ENCODE results near the gene TCERG1.

The TCERG1 gene

GRCh38 chr5:146482775-146483174, 35.6 kb downstream of the TCERG1 start:
- TF ChIP-seq EP300 (IDR thresholded peaks at IDR 0.05; ENCODE audit: borderline replicate concordance): no peak
- TF ChIP-seq TEAD4 (IDR thresholded peaks at IDR 0.05): no peak
- no peak for TF ChIP-seq CREB1 (IDR thresholded peaks at IDR 0.05; ENCODE audit: low read depth)
- TF ChIP-seq REST (IDR thresholded peaks at IDR 0.05; ENCODE audit: low read depth): no peak
- TF ChIP-seq MAX (IDR thresholded peaks at IDR 0.05): no peak
- no peak for TF ChIP-seq ZBTB7A (IDR thresholded peaks at IDR 0.05; ENCODE audit: low read depth)
- TF ChIP-seq TCF12 (IDR thresholded peaks at IDR 0.05; ENCODE audit: low read depth): no peak
- TF ChIP-seq USF1 (IDR thresholded peaks at IDR 0.05): no peak
- TF ChIP-seq YY1 (IDR thresholded peaks at IDR 0.05; ENCODE audit: low read depth): no peak

GRCh38 chr5:146484714-146485391, 37.7 kb downstream of the TCERG1 start:
- TF ChIP-seq MAX (IDR thresholded peaks at IDR 0.05) (no peak), EP300 (IDR thresholded peaks at IDR 0.05; ENCODE audit: borderline replicate concordance) (no peak), ZBTB7A (IDR thresholded peaks at IDR 0.05; ENCODE audit: low read depth) (no peak), TEAD4 (IDR thresholded peaks at IDR 0.05) (no peak), FOXM1 (IDR thresholded peaks at IDR 0.05; ENCODE audit: borderline replicate concordance, low read depth) (no peak), TAF1 (IDR thresholded peaks at IDR 0.05; ENCODE audit: low read depth) (no peak), REST (IDR thresholded peaks at IDR 0.05; ENCODE audit: low read depth) (no peak), EGR1 (IDR thresholded peaks at IDR 0.05) (no peak), USF1 (IDR thresholded peaks at IDR 0.05) (no peak), TCF12 (IDR thresholded peaks at IDR 0.05; ENCODE audit: low read depth) (no peak), CREB1 (IDR thresholded peaks at IDR 0.05; ENCODE audit: low read depth) (no peak), YY1 (IDR thresholded peaks at IDR 0.05; ENCODE audit: low read depth) (no peak), CEBPB (IDR thresholded peaks at IDR 0.05) (no peak), RAD21 (IDR thresholded peaks at IDR 0.05; ENCODE audit: low read depth) (no peak)

GRCh38 chr5:146490089-146490843, 43.1 kb downstream of the TCERG1 start:
- no peak for TF ChIP-seq CREB1 (IDR thresholded peaks at IDR 0.05; ENCODE audit: low read depth)
- no peak for TF ChIP-seq NFIC (IDR thresholded peaks at IDR 0.05)
- TF ChIP-seq TCF12 (IDR thresholded peaks at IDR 0.05; ENCODE audit: low read depth): no peak
- TF ChIP-seq FOXM1 (IDR thresholded peaks at IDR 0.05; ENCODE audit: borderline replicate concordance, low read depth): no peak
- TF ChIP-seq USF1 (IDR thresholded peaks at IDR 0.05): no peak
- TF ChIP-seq CEBPB (IDR thresholded peaks at IDR 0.05): no peak
- TF ChIP-seq EGR1 (IDR thresholded peaks at IDR 0.05): no peak
- TF ChIP-seq ZBTB7A (IDR thresholded peaks at IDR 0.05; ENCODE audit: low read depth): no peak
- TF ChIP-seq TAF1 (IDR thresholded peaks at IDR 0.05; ENCODE audit: low read depth): no peak
- TF ChIP-seq TEAD4 (IDR thresholded peaks at IDR 0.05): no peak
- TF ChIP-seq REST (IDR thresholded peaks at IDR 0.05; ENCODE audit: low read depth): no peak
- no peak for TF ChIP-seq MAX (IDR thresholded peaks at IDR 0.05)
- TF ChIP-seq YY1 (IDR thresholded peaks at IDR 0.05; ENCODE audit: low read depth): no peak
- TF ChIP-seq EP300 (IDR thresholded peaks at IDR 0.05; ENCODE audit: borderline replicate concordance): no peak
- TF ChIP-seq RAD21 (IDR thresholded peaks at IDR 0.05; ENCODE audit: low read depth): no peak

All from Ishikawa (cell line).